ENCODE measurements around the gene NPHP4. TPM values are rescaled to one million over a fixed set of nuclear protein-coding genes. Genes with fewer than 3 reads are reported as not detected.
"Not testable (repeated sequence)": the region's sequence is repeated elsewhere in the genome, so short reads cannot be mapped to it uniquely, and the experiment has no call there.

Gene NPHP4
- total RNA-seq, 1 donor from 2014 or later, result 11.3 TPM

GRCh38 chr1:5933676-5934057 lies 58.6 kb downstream of the NPHP4 start:
- H3K36me3 ChIP-seq, result no peaks in the 10 kb centered on the region
- H3K9me3 ChIP-seq, result no peaks in the 10 kb centered on the region
- H3K27me3 ChIP-seq, result no peaks in the 10 kb centered on the region
- H3K4me1 ChIP-seq, result no peaks in the 10 kb centered on the region
- no peak for TF ChIP-seq POLR2A (IDR thresholded peaks at IDR 0.05)
- TF ChIP-seq CTCF (IDR thresholded peaks at IDR 0.05), result no peak
- no peak for TF ChIP-seq POLR2AphosphoS5 (IDR thresholded peaks at IDR 0.05; ENCODE audit: insufficient read depth in 1 of 2, low read depth in 1 of 2)
- no peak for DNase-seq (ENCODE audit: extremely low spot score in 2 of 2)
- intact Hi-C loops (cut with DNase I), result no loop called here
- no peak overlapping the region for H3K27ac ChIP-seq
- H3K4me3 ChIP-seq, result no peak overlapping the region

- Histone ChIP-seq H3K36me3 (no peaks in the 10 kb centered on the region), H3K9me3 (no peaks in the 10 kb centered on the region), H3K27ac (no peak overlapping the region), H3K4me3 (no peak overlapping the region), H3K4me1 (no peaks in the 10 kb centered on the region), H3K27me3 (no peaks in the 10 kb centered on the region)
- intact Hi-C loops (cut with DNase I), result no loop called here
- peak in 1 of 2 donors; percentile 40 for DNase-seq (ENCODE audit: extremely low spot score in 2 of 2)
- TF ChIP-seq POLR2AphosphoS5 (IDR thresholded peaks at IDR 0.05; ENCODE audit: insufficient read depth in 1 of 2, low read depth in 1 of 2) (no peak), CTCF (IDR thresholded peaks at IDR 0.05) (no peak), POLR2A (IDR thresholded peaks at IDR 0.05) (no peak)
Measured at GRCh38 chr1:5933050-5933449, 59.2 kb downstream of the NPHP4 start.

GRCh38 chr1:5928714-5929400 lies 63.4 kb downstream of the NPHP4 start:
- Histone ChIP-seq H3K9me3 (no peaks in the 10 kb centered on the region), H3K36me3 (peaks cover 0 to 6% of the 10 kb centered on the region in 2 donors), H3K27ac (no peak overlapping the region), H3K4me3 (no peak overlapping the region), H3K4me1 (no peaks in the 10 kb centered on the region), H3K27me3 (no peaks in the 10 kb centered on the region)
- intact Hi-C loops (cut with DNase I), result no loop called here
- DNase-seq (ENCODE audit: extremely low spot score in 2 of 2), result no peak
- no peak for TF ChIP-seq POLR2AphosphoS5 (IDR thresholded peaks at IDR 0.05; ENCODE audit: insufficient read depth in 1 of 2, low read depth in 1 of 2)
- no peak for TF ChIP-seq POLR2A (IDR thresholded peaks at IDR 0.05)

GRCh38 chr1:5927506-5928370 lies 64.5 kb downstream of the NPHP4 start:
- Histone ChIP-seq H3K4me1 (no peaks in the 10 kb centered on the region), H3K36me3 (peaks cover 0 to 6% of the 10 kb centered on the region in 2 donors), H3K27ac (no peak overlapping the region), H3K9me3 (no peaks in the 10 kb centered on the region), H3K4me3 (no peak overlapping the region), H3K27me3 (no peaks in the 10 kb centered on the region)
- TF ChIP-seq POLR2A (IDR thresholded peaks at IDR 0.05), result no peak
- TF ChIP-seq POLR2AphosphoS5 (IDR thresholded peaks at IDR 0.05; ENCODE audit: insufficient read depth in 1 of 2, low read depth in 1 of 2), result no peak
- no peak for TF ChIP-seq CTCF (IDR thresholded peaks at IDR 0.05)
- peak; percentile 25 to 82 for DNase-seq (ENCODE audit: extremely low spot score in 2 of 2)
- intact Hi-C loops (cut with DNase I), result no loop called here

GRCh38 chr1:5926686-5927435 lies 65.4 kb downstream of the NPHP4 start:
- H3K4me3 ChIP-seq, result no peak overlapping the region
- TF ChIP-seq CTCF (IDR thresholded peaks at IDR 0.05) (no peak), POLR2AphosphoS5 (IDR thresholded peaks at IDR 0.05; ENCODE audit: insufficient read depth in 1 of 2, low read depth in 1 of 2) (no peak), POLR2A (IDR thresholded peaks at IDR 0.05) (no peak)
- H3K27ac ChIP-seq, result no peak overlapping the region
- intact Hi-C loops (cut with DNase I), result no loop called here
- no peaks in the 10 kb centered on the region for H3K4me1 ChIP-seq
- H3K9me3 ChIP-seq, result no peaks in the 10 kb centered on the region
- peaks cover 0 to 6% of the 10 kb centered on the region in 2 donors for H3K36me3 ChIP-seq
- no peaks in the 10 kb centered on the region for H3K27me3 ChIP-seq
- DNase-seq (ENCODE audit: extremely low spot score in 2 of 2), result peak; percentile 44 to 64

GRCh38 chr1:5922700-5923330 lies 69.4 kb downstream of the NPHP4 start:
- DNase-seq (ENCODE audit: extremely low spot score in 2 of 2), result peak in 1 of 2 donors; percentile 62

More at GRCh38 chr1:5922700-5923330, 69.4 kb downstream of the NPHP4 start:
- H3K27me3 ChIP-seq; H3K4me1 ChIP-seq; H3K36me3 ChIP-seq; intact Hi-C loops (cut with DNase I); H3K27ac ChIP-seq; H3K9me3 ChIP-seq; H3K4me3 ChIP-seq: not testable (repeated sequence)
